ENCODE measurements around the gene SDS. TPM values are rescaled to one million over a fixed set of nuclear protein-coding genes. Genes with fewer than 3 reads are reported as not detected.

SDS gene
- total RNA-seq, 4 donors from 2014 or later, result 0.63 TPM; not detected in 3

DNA sequence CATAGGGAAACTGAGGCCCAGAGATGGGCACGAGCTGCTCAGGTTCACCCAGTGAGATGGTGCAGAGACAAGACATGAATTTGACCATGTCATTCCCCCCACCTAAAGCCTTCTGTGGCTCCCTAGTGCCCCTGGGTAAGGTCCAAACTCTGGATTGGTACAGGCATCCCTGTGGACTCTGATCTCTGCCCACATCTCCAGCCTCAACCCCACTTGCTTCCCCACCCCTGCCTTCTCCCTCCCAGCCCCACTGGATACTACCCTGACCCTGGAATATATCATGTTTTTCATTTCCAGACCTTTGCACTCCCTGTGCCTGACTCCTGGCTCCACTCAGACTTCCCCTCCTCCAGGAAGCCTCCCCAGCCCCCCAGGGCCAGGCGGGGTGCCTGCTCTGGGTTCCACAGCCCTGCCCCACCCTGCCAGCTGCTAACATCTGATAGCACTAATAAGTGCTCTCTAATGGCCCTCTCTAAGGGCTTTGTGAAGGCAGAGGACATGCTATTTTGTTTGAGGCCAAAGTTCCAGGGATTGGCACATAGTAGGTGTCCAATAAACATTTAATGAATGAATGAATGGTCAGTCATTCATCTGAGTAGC is 17.4 kb upstream of the SDS start:
- WGBS, 2 donors, result 53 to 60% methylated on average over 2 of the region's 2 CpGs
- no peak for TF ChIP-seq POLR2A (IDR thresholded peaks at IDR 0.05)
- TF ChIP-seq, protein P1, sequence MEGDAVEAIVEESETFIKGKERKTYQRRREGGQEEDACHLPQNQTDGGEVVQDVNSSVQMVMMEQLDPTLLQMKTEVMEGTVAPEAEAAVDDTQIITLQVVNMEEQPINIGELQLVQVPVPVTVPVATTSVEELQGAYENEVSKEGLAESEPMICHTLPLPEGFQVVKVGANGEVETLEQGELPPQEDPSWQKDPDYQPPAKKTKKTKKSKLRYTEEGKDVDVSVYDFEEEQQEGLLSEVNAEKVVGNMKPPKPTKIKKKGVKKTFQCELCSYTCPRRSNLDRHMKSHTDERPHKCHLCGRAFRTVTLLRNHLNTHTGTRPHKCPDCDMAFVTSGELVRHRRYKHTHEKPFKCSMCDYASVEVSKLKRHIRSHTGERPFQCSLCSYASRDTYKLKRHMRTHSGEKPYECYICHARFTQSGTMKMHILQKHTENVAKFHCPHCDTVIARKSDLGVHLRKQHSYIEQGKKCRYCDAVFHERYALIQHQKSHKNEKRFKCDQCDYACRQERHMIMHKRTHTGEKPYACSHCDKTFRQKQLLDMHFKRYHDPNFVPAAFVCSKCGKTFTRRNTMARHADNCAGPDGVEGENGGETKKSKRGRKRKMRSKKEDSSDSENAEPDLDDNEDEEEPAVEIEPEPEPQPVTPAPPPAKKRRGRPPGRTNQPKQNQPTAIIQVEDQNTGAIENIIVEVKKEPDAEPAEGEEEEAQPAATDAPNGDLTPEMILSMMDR (IDR thresholded peaks at IDR 0.05), result no peak
- intact Hi-C loops (cut with DNase I; ENCODE audit: low total_unique reads), result loop anchor here (10.0 kb wide), 1 partner anchor 216 kb away; no protein-coding TSS in a partner anchor
- no peak for DNase-seq (ENCODE audit: low spot score in 2 of 2)
- no peak overlapping the region for H3K4me3 ChIP-seq (ENCODE audit: low read depth, poor library complexity, severe bottlenecking)

DNA sequence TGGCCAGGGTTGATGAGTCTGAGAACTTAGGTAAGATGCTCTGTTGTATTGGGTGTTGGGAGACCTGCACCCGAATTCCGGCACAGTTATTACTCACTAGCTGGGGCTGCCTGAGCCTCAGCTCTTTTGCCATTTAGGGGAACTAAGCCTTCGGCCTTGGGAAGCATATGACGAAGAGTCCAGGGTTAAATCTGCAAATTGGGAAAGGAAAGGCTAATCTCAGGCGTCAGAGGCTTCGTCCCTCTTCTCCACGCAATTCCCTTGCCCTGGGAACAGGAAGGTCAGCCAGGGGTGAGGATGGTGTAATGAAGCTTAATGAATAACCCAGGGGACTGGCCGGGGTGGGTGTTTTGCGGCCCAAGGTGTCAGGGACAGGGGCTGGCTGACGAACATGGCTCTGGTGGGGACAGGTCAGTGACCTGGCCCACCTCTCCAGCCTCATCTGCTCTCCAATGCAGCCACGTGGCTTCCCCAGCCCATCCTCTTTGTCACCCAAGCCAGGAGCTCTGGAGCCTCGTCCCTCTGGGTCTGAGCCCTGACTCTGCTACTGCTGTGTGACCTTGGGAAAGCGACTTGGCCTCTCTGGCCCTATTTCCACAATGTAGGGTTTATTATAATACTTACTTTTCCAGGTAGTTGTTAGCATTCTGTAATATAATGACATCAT is 14.7 kb upstream of the SDS start:
- no peak for DNase-seq (ENCODE audit: low spot score in 2 of 2)
- H3K4me3 ChIP-seq (ENCODE audit: low read depth, poor library complexity, severe bottlenecking), result no peak overlapping the region
- TF ChIP-seq POLR2A (IDR thresholded peaks at IDR 0.05), result no peak
- TF ChIP-seq, protein P1 (IDR thresholded peaks at IDR 0.05), result no peak
- intact Hi-C loops (cut with DNase I; ENCODE audit: low total_unique reads), result loop anchor here (5.0 kb wide), 1 partner anchor 1701 kb away; no protein-coding TSS in a partner anchor
- WGBS, 2 donors, result 55 to 57% methylated on average over 13 of the region's 13 CpGs

DNA sequence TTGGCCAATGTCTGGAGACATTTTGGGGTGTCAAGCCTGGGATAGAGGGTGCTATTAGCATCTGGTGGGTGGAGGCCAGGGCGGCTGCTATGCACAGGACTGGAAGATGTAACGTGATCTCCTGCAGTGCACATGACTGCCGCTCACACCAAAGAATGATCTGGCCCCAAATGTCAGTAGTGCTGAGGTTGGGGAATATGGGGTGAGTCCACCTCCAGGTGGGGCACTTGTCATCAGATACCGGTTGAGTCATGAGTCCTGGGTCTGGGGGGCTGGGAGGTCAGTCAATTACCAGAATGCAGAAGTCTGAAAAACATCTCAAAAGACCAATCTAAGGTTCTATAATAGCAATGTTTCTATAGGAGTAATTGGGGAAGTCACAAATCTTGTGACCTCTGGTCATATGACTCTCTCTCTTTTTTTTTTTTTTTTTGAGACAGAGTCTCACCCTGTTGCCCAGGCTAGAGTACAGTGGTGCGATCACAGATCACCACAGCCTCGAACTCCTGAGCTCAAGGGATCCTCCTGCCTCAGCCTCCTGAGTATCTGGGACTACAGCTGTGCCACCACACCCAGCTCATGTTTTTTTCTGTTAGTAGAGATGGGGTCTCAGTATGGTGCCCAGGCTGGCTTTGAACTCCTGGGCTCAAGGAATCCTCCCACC is 12.5 kb upstream of the SDS start:
- TF ChIP-seq, protein P1 (IDR thresholded peaks at IDR 0.05), result no peak
- TF ChIP-seq POLR2A (IDR thresholded peaks at IDR 0.05), result no peak
- DNase-seq (ENCODE audit: low spot score in 2 of 2), result peak in 1 of 2 donors; percentile 29
- no peak overlapping the region for H3K4me3 ChIP-seq (ENCODE audit: low read depth, poor library complexity, severe bottlenecking)
- intact Hi-C loops (cut with DNase I; ENCODE audit: low total_unique reads), result loop anchor here (5.0 kb wide), 1 partner anchor 1699 kb away; no protein-coding TSS in a partner anchor
- 30 to 40% methylated on average over 6 of the region's 6 CpGs for WGBS, 2 donors

DNA sequence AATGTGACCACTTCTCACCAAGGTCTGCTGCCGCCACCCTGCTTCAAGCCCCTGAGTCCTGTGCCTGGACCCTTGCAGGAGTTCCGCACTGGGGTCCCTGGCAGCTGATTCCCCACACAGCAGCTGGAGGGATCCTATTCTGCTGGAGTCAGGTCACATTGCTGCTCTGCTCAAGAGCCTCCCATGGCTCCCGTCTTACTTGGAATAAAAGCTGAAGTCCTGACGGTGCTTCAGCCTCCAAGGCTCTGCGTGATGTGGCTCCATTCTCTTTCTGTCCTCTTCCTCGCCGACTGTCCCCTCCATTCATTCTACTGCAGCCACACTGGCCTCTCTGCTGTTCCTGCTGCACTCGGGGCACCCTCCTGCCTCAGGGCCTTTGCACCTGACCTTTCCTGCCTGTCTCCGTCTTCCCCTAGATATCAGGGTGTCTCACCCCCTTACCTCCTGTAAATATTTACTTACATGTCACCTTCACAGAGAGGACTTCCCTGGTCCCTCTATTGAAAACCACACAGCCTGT is 10.9 kb upstream of the SDS start:
- H3K4me3 ChIP-seq (ENCODE audit: low read depth, poor library complexity, severe bottlenecking), result no peak overlapping the region
- intact Hi-C loops (cut with DNase I; ENCODE audit: low total_unique reads), result loop anchor here (5.0 kb wide), 1 partner anchor 1697 kb away; no protein-coding TSS in a partner anchor
- no peak for TF ChIP-seq POLR2A (IDR thresholded peaks at IDR 0.05)
- TF ChIP-seq, protein P1 (IDR thresholded peaks at IDR 0.05), result no peak
- no peak for DNase-seq (ENCODE audit: low spot score in 2 of 2)
- 85 to 88% methylated on average over 9 of the region's 9 CpGs for WGBS, 2 donors

DNA sequence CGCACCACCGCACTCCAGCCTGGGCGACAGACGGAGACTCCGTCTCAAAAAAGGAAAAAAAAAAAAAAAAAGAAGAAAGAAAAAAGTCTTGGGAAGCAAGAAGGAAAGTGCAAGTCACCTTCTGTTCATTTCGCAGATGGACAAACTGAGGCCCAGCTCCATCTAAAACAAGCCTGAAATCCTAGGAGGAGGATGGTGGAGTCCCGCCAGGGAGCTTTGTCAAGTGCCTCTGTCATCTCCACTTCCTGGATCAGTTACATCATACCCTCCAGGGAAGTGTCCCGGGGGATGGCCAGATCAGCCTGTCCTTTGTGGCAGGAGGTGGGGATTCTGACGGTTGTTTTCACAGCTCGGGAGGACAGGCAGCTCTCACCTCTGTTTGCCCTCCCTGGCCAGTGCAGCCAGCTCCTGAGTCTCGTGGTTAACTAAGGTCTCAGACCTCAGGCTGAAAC is 9.8 kb upstream of the SDS start:
- TF ChIP-seq, protein P1 (IDR thresholded peaks at IDR 0.05), result no peak
- TF ChIP-seq POLR2A (IDR thresholded peaks at IDR 0.05), result no peak
- no peak for DNase-seq (ENCODE audit: low spot score in 2 of 2)
- WGBS, 2 donors, result 64 to 67% methylated on average over 11 of the region's 11 CpGs
- no peak overlapping the region for H3K4me3 ChIP-seq (ENCODE audit: low read depth, poor library complexity, severe bottlenecking)
- intact Hi-C loops (cut with DNase I; ENCODE audit: low total_unique reads), result no loop called here
